Thyroid gland (tissue), 4 donors: ENCODE results near the gene USP37.

Source experiments
- POLR2A ChIP-seq, 2 donors: fragments of 450-650 bp; IDR thresholded peaks; one replicate each; pipeline ENCODE4 v1.6.1; 2017; ENCODE audit warnings: antibody characterized with exemption in 2 of 2, mild to moderate bottlenecking in 2 of 2, moderate library complexity in 1 of 2
- TF ChIP-seq, protein P1 (sequence below), 6 experiments: fragments of 200-600 bp in 3 of 6; fragments of 450-650 bp in 3 of 6; sonication (generic) in 3 of 6; IDR thresholded peaks; one replicate each; pipeline ENCODE4 v1.5.1; 2016 to 2019; ENCODE audit warnings: antibody characterized with exemption in 6 of 6, mild to moderate bottlenecking in 2 of 6, inconsistent platforms in 1 of 6, moderate library complexity in 1 of 6

DNA sequence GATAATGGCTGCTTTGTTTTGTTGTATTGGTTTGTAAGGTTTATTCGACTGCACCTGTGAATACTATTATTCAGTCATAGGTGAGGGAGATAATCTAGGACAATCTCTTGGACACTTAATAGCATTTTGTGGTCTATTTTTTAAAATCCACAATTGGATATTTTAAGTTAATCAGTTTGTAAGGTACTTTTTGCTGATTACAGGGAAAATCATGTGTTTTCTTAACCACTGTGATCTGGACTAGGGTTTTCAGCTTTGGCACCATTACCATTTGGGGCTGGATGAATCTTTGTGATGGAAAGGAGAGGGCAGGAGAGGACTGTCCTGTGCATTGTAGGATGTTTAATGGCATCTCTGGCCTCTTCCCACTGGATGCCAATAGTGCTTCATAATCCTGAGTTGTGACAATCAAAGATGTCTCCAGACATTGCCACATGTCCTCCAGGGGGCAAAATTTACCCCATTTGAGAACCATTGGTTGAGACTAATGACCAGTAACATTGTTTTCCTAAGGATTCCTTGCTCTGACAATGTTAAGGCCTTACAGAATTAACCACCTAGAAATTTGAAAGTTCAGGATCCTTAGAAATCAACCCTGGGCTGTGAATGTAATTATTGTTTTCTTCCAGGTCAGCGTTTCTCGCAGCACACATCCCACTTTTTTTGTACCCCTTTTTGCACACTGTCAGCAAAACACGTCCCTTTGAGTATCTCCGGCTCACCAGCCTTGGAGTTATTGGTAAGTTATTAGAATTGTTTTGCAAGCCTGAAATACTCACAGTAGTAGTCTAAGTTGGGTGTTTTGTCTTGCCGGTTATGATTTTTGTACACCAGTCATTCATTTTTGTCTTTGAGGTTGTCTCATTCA is 16.1 kb upstream of the USP37 start:
- TF ChIP-seq POLR2A (IDR thresholded peaks at IDR 0.05), result no peak
- TF ChIP-seq, protein P1, sequence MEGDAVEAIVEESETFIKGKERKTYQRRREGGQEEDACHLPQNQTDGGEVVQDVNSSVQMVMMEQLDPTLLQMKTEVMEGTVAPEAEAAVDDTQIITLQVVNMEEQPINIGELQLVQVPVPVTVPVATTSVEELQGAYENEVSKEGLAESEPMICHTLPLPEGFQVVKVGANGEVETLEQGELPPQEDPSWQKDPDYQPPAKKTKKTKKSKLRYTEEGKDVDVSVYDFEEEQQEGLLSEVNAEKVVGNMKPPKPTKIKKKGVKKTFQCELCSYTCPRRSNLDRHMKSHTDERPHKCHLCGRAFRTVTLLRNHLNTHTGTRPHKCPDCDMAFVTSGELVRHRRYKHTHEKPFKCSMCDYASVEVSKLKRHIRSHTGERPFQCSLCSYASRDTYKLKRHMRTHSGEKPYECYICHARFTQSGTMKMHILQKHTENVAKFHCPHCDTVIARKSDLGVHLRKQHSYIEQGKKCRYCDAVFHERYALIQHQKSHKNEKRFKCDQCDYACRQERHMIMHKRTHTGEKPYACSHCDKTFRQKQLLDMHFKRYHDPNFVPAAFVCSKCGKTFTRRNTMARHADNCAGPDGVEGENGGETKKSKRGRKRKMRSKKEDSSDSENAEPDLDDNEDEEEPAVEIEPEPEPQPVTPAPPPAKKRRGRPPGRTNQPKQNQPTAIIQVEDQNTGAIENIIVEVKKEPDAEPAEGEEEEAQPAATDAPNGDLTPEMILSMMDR (IDR thresholded peaks at IDR 0.05), result no peak
